GM18867 (cell line): Measurements from ENCODE around the gene AARS1.
A peak's percentile ranks its signal among the peaks of the same experiment; 100 is the strongest.
"Not testable (repeated sequence)": the region's sequence is repeated elsewhere in the genome, so short reads cannot be mapped to it uniquely, and the experiment has no call there.

Experiments used
- ATAC-seq: cut with Tn5 transposase; IDR thresholded peaks from one replicate; pipeline ENCODE4 v1.9.1; 2021; ENCODE audit warnings: mild to moderate bottlenecking, moderate library complexity; ENCODE audit not compliant: unreplicated experiment

The AARS1 gene

GRCh38 chr16:70289229-70290094, at the start of gene AARS1:
Gene AARS1, minus strand, starts transcription at chr16:70289506. Its CDS starts 6,743 bp downstream, at chr16:70282763.
- ATAC-seq = peak; percentile 95

- ATAC-seq = no peak
Observed at GRCh38 chr16:70337814-70338213, 48.5 kb upstream of the AARS1 start.

- ATAC-seq = not testable (repeated sequence)
Observed at GRCh38 chr16:70332728-70333127, 43.4 kb upstream of the AARS1 start.

- no peak for ATAC-seq
Observed at GRCh38 chr16:70331588-70332358, 42.5 kb upstream of the AARS1 start.

- no peak for ATAC-seq
Observed at GRCh38 chr16:70331091-70331490, 41.8 kb upstream of the AARS1 start.

GRCh38 chr16:70324998-70325747, 35.9 kb upstream of the AARS1 start:
- ATAC-seq = no peak

GRCh38 chr16:70320121-70320520, 30.8 kb upstream of the AARS1 start:
- ATAC-seq = no peak

- not testable (repeated sequence) for ATAC-seq
Observed at GRCh38 chr16:70307726-70308125, 18.4 kb upstream of the AARS1 start.

- ATAC-seq = no peak
Observed at GRCh38 chr16:70306880-70307279, 17.6 kb upstream of the AARS1 start.

GRCh38 chr16:70304892-70305448, 15.7 kb upstream of the AARS1 start:
- no peak for ATAC-seq

GRCh38 chr16:70302745-70303144, 13.4 kb upstream of the AARS1 start:
- ATAC-seq = no peak

GRCh38 chr16:70301121-70301520, 11.8 kb upstream of the AARS1 start:
- no peak for ATAC-seq

GRCh38 chr16:70298988-70299938, 10.0 kb upstream of the AARS1 start, which contains the start of gene DDX19B:
Gene DDX19B, plus strand, starts transcription at chr16:70299186. Its CDS starts 112 bp downstream, at chr16:70299298.
- peak; percentile 83 for ATAC-seq

GRCh38 chr16:70295634-70296033, 6.3 kb upstream of the AARS1 start:
- no peak for ATAC-seq

- no peak for ATAC-seq
Observed at GRCh38 chr16:70294385-70295025, 5.2 kb upstream of the AARS1 start.

GRCh38 chr16:70292148-70292547, 2.8 kb upstream of the AARS1 start:
- ATAC-seq = not testable (repeated sequence)

- no peak for ATAC-seq
Observed at GRCh38 chr16:70290949-70291519, 1.7 kb upstream of the AARS1 start.

GRCh38 chr16:70287304-70287971, 1.9 kb downstream of the AARS1 start:
- ATAC-seq = not testable (repeated sequence)
